ENCODE measurements around the gene CCDC7.
"Not testable (repeated sequence)": the region's sequence is repeated elsewhere in the genome, so short reads cannot be mapped to it uniquely, and the experiment has no call there.

Gene CCDC7

DNA sequence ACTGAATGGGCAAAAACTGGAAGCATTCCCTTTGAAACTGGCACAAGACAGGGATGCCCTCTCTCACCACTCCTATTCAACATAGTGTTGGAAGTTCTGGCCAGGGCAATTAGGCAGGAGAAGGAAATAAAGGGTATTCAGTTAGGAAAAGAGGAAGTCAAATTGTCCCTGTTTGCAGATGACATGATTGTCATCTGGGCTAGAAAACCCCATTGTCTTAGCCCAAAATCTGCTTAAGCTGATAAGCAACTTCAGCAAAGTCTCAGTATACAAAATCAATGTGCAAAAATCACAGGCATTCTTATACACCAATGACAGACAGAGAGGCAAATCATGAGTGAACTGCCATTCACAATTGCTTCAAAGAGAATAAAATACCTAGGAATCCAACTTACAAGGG, 116.8 kb downstream of the CCDC7 start:
- DNase-seq (ENCODE audit: low spot score): not testable (repeated sequence)

- no peak for DNase-seq (ENCODE audit: low spot score)
These were observed 131.5 kb downstream of the CCDC7 start for GRCh38 chr10:32577448-32577847.

- DNase-seq (ENCODE audit: low spot score): no peak
These were observed 137.0 kb downstream of the CCDC7 start for GRCh38 chr10:32582946-32583345.

DNA sequence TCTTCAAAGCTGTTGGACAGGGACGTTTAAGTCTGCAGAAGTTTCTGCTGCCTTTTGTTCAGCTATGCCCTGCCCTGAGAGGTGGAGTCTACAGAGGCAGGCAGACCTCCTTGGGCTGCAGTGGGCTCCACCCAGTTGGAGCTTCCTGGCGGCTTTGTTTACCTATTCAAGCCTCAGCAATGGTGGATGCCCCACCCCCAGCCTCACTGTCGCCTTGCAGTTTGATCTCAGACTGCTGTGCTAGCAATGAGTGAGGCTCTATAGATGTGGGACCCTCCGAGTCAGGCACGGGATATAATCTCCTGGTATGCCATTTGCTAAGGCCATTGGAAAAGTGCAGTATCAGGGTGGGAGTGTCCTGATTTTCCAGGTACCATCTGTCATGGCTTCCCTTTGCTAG, 152.1 kb downstream of the CCDC7 start:
- not testable (repeated sequence) for DNase-seq (ENCODE audit: low spot score)

- DNase-seq (ENCODE audit: low spot score): no peak
These were observed 154.4 kb downstream of the CCDC7 start for GRCh38 chr10:32600317-32600716.

DNA sequence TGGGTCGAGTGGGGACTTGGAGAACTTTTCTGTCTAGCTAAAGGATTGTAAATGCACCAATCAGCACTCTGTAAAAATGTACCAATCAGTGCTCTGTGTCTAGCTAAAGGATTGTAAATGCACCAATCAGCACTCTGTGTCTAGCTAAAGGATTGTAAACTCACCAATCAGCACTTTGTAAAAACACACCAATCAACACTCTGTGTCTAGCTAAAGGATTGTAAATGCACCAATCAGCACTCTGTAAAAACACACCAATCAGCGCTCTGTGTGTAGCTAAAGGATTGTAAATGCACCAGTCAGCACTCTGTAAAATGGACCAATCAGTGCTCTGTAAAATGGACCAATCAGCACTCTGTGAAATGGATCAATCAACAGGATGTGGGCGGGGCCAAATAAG, 155.6 kb downstream of the CCDC7 start:
- not testable (repeated sequence) for DNase-seq (ENCODE audit: low spot score)

GRCh38 chr10:32605787-32606186, 159.8 kb downstream of the CCDC7 start:
- DNase-seq (ENCODE audit: low spot score): no peak

GRCh38 chr10:32610543-32610942, 164.6 kb downstream of the CCDC7 start:
- DNase-seq (ENCODE audit: low spot score): not testable (repeated sequence)

DNA sequence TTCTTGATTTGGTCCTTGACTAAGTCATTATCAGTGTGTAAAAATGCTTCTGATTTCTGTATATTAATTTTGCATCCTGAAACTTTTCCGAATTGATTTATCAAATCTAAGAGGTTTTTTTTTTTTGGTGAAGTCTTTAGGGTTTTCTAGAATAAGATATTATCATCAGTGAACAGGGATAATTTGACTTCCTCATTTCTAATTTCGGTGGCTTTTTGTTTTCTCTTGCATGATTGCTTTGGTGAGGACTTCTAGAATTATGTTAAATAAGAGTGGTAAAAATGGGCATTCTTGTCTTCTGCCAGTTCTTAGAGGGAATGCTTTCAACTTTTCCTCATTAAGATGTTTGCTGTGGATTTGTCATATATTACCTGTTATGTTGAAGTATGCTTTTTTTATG, 170.5 kb downstream of the CCDC7 start:
- DNase-seq (ENCODE audit: low spot score): no peak

- no peak for DNase-seq (ENCODE audit: low spot score)
These were observed 172.5 kb downstream of the CCDC7 start for GRCh38 chr10:32618482-32618881.

DNA sequence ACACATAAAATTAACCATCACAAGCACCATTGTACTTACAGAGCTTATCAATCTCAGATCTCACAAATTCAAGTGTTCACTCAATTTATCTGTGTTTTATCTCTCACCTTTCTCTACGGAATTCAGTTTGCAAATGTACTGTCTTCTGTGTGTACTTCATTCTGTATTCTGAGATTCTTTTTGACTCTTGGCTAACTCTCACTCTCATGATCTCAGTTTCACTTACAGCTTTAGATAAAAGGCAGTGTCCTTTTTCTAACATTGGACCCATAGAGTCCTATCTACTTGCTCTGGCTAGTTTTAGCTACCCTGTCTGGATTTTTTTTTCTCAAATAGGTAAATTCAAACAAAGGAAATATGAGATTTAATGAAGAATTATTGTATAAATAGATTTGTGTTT, 176.0 kb downstream of the CCDC7 start:
- DNase-seq (ENCODE audit: low spot score): no peak

DNA sequence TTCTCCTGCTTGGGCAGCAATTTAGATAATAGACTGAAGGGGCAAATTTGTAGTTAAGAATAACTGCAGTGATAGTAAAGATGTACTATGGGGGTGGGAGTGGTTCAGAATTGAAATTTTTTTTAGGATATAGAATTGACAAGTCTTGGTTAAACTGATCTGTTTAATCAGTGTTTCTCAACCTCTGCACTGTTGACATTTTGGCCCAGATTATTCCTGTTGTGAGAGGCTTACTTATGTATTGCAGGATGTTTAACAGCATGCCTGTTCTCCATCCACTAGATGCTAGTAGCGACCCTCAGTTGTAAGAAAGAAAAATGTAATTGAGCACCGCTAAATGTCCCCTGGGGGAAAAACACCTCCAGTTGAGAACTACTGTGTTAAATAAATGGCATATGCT, 176.5 kb downstream of the CCDC7 start:
- DNase-seq (ENCODE audit: low spot score): no peak

DNA sequence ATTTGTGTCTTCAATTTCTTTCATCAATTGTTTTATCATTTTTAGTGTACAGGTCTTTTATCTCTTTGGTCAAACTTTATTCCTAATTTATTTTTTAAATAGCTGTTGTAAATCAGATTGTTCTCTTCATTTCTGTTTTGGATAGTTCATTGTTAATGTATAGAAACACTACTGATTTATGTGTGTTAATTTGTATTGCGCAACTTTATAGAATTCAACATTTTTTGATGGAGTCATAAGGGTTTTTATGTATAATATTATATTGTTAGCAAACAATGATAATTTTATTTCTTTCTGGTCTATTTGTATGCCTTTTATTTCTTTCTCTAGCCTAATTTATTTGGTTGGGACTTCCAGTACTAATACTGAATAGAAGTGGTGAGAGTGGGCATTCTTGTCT, 181.2 kb downstream of the CCDC7 start:
- DNase-seq (ENCODE audit: low spot score): no peak

GRCh38 chr10:32629910-32630309, 184.0 kb downstream of the CCDC7 start:
- no peak for DNase-seq (ENCODE audit: low spot score)

- DNase-seq (ENCODE audit: low spot score): no peak
These were observed 200.6 kb downstream of the CCDC7 start for GRCh38 chr10:32646535-32646934.

- no peak for DNase-seq (ENCODE audit: low spot score)
These were observed 204.3 kb downstream of the CCDC7 start for GRCh38 chr10:32650246-32650655.

DNA sequence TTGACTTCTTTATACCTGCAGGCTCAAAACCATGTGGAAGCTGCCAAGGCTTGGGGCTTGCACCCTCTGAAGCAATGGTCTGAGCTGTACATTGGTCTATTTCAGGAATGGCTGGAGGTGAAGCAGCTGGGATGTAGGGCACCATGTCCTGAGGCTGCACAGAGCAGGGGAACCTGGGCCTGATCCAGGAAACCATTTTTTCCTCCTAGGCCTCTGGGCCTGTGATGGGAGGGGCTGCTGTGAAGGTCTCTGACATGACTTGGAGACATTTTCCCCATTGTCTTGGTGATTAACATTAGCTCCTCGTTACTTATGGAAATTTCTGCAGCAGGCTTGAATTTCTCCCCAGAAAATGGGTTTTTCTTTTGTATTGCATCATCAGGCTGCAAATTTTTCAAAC, 211.5 kb downstream of the CCDC7 start:
- not testable (repeated sequence) for DNase-seq (ENCODE audit: low spot score)

DNA sequence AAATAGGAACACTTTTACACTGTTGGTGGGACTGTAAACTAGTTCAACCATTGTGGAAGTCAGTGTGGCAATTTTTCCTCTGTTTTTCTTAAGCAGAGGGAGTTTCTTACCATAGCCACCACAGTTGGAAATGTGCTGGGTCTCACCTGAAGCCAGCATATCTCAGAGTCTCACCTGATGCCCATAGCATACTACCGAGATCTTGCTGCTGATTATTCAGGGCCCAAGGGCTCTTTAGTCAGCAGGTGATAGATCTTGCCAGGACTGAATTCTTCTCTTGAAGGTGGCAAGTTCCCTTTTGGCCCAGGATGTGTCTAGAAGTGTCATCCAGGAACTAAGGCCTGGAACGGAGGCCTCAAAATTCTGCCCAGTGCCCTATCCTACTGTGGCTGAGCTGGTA, 215.4 kb downstream of the CCDC7 start:
- DNase-seq (ENCODE audit: low spot score): no peak

GRCh38 chr10:32680803-32681557, 235.0 kb downstream of the CCDC7 start:
- DNase-seq (ENCODE audit: low spot score): no peak

DNA sequence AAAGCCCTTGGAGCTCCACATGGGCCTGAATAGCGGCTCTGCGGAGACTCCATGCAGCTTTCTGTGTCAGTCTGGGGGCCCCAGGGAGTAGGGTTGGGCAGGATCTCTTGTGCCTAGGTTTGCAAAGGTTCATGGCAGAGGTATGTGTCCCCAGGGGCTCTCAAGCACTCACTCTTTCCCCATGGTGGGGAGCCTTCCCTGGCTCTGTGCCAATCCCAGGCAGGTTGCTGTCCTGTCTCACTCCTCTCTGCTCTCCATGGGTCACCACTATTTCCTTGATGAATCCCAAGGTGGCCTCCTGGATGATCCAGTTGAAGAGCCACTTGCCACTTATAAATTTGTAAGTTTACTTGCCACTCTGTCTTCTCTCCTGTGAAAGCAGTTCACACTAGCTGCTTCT, 238.4 kb downstream of the CCDC7 start:
- no peak for DNase-seq (ENCODE audit: low spot score)

- no peak for DNase-seq (ENCODE audit: low spot score)
These were observed 241.2 kb downstream of the CCDC7 start for GRCh38 chr10:32687116-32687515.

DNA sequence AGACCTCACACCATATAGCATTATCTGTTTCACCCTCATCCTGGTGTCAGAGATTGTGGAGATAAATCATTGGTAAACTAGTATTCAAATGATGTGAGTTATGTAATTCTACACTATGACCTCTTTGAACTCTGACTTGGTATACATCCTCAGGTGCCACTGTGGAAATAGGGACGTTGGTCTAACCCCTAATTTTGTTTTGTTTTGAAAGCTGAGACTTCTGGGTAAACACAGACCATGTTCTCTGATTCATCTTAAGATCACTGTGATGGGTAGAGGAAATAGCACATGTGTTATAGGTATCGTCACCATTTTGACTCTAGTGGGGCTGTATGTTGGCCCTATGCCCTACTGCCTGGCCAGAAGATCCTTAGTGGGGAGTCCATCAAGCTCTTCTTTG, 241.6 kb downstream of the CCDC7 start:
- no peak for DNase-seq (ENCODE audit: low spot score)

- no peak for DNase-seq (ENCODE audit: low spot score)
These were observed 246.2 kb downstream of the CCDC7 start for GRCh38 chr10:32692174-32692573.

- no peak for DNase-seq (ENCODE audit: low spot score)
These were observed 247.6 kb downstream of the CCDC7 start for GRCh38 chr10:32693441-32693979.
